GM18507 (cell line): ENCODE measurements around the gene PPP4R3A.
"Not testable (repeated sequence)": the region's sequence is repeated elsewhere in the genome, so short reads cannot be mapped to it uniquely, and the experiment has no call there.

ENCODE experiments used
- DNase-seq: peaks from one replicate; pipeline ENCODE4 v3.0.0; 2011; ENCODE audit warnings: low read depth; ENCODE audit not compliant: insufficient read length; ENCODE audit errors: extremely low spot score
- FAIRE-seq: peaks from 2 replicates; lab custom pipeline; 2011; peaks lifted over from hg19 to GRCh38; lab: Jason Lieb, UNC

Gene PPP4R3A

DNA sequence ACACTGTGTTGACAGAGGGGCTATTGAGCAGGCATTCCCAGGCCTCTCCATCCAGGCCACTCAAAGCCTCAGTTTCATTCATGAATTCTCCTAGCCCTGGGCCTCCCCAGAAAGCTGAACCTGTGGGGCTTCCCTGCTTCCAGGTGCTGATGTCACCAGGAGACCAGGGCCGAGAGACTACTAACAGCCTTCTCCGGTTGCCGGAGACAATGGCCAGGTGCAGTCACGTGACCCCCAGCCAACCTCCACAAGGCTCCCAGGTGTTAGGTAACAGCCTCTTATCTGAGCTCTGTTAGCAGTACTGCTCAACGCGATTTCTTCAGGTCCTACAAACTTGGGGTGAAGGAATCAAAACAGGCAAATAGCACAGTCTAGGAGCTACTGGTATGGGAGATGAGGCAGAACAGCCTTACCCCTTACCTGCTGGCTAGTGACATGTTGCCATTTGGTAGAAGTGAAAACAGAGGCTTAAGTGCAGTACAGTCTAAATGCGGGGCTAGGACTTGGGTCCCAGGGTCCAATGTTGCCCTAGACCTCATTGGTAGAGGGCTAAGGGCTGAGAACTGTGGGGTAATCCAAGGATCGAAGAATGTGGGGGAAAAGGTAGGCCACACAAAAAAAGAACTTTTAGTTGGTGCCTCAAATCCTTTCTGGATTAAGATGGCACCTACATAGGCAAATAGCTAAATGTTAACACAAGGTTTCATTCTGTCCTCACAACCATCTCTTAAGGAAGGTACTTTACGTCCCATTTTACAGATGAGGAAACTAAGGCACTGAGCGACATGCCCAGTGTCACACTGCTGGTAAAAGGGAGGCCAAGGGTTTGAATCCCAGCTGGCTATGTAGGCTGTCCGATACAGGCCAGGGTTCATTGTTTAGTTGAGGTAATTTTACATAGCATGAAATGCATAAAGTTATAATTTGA, 96.3 kb downstream of the PPP4R3A start:
- no peak for DNase-seq
- no peak for FAIRE-seq

DNA sequence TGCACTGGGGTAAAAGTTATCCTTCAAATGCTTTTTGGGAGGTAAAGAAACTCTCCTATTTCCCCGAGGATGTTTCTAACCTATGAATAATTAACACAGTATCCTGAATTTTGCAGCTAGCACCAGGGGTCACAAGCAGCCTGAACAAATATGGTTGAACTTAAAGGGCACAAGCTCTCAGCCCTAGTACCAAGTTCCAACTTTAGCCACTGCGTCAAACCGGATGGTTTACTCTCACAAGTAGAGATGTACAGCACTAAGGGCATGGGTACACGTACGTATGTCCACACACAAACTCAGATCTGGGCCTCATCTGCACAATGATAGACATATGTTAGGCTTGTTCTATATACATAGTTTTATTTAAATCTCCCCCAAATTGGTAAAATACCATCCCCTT, 97.2 kb downstream of the PPP4R3A start:
- no peak for FAIRE-seq
- DNase-seq, result no peak

- FAIRE-seq (peak; percentile 67), DNase-seq (no peak)
Measured at GRCh38 chr14:91410771-91411536, 99.2 kb downstream of the PPP4R3A start.

DNA sequence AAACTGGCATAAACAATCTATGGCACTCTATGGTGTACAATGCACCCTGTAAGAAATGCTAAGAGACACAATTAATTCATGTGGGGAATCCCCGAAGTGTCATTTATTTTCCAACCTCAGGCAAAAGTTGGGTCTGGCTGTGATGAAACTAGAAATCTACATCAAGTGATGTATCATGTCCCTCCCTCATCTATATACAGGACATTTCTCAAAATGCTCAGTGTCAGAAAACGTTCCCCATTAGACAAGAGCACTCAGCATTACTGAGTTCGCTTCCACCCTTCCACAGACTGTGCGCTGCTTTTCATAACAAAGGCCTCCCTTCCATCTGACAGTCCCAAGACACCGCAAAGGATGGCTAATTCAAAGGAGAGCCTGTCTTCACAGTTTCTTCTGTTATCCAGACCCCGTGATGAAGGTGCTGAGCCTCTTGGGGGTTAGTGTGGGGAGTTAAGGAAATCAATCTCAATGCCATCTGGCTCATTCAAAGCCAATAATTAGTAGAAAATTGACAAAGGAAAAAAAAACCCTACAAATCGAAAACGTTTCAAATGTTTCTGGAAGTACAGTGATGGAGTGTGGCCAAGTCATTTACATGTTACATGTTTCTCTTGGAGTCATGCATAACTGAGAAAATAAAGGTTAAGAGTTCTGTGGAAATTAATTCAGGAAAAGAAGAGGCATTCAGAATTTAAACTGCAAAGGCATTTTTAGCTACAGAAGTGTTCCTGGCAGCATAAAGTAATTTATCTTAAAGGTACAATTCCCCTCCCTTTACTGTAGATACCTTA, 100.0 kb downstream of the PPP4R3A start:
- DNase-seq (no peak), FAIRE-seq (peak; percentile 36)

- not testable (repeated sequence) for DNase-seq, FAIRE-seq
Measured at GRCh38 chr14:91409240-91409639, 100.9 kb downstream of the PPP4R3A start.
